GM23338 (cell line): ENCODE data around the gene CDR2. TPM values are rescaled to one million over a fixed set of nuclear protein-coding genes. Genes with fewer than 3 reads are reported as not detected.

Experiments used
- ATAC-seq: fragments of 200-7000 bp; cut with Tn5 transposase; 3 replicates; pipeline ENCODE4 v1.9.1; 2020
- DNase-seq: peaks from one replicate; pipeline ENCODE4 v3.0.0-alpha.2; 2015; ENCODE audit warnings: low spot score
- H2AFZ ChIP-seq: fragments of 200-600 bp; sonication (generic); 2 replicates; pipeline ENCODE4 v1.8.0; 2016; ENCODE audit warnings: antibody characterized with exemption, mild to moderate bottlenecking, moderate library complexity
- H3F3A ChIP-seq: fragments of 200-600 bp; sonication (generic); replicated peaks from 2 replicates; pipeline ENCODE4 v1.8.0; 2017; ENCODE audit warnings: antibody characterized with exemption, mixed run types, low read depth
- H3K27ac ChIP-seq: fragments of 200-600 bp; sonication (generic); 2 replicates; pipeline ENCODE4 v1.6.1; 2016; ENCODE audit warnings: low read depth
- H3K27me3 ChIP-seq: fragments of 200-600 bp; sonication (generic); 2 replicates; pipeline ENCODE4 v1.8.0; 2016; ENCODE audit warnings: mild to moderate bottlenecking, mixed run types, moderate library complexity; ENCODE audit not compliant: insufficient read depth
- H3K36me3 ChIP-seq: fragments of 200-600 bp; sonication (generic); 2 replicates; pipeline ENCODE4 v1.8.0; 2016; ENCODE audit warnings: mild to moderate bottlenecking; ENCODE audit not compliant: insufficient read depth
- H3K4me1 ChIP-seq: fragments of 200-600 bp; sonication (generic); 2 replicates; pipeline ENCODE4 v1.8.0; 2016; ENCODE audit warnings: mild to moderate bottlenecking, moderate library complexity; ENCODE audit not compliant: insufficient read depth
- H3K4me2 ChIP-seq: fragments of 200-600 bp; sonication (generic); 2 replicates; pipeline ENCODE4 v1.7.1; 2017; ENCODE audit warnings: mixed run types
- H3K4me3 ChIP-seq: fragments of 200-600 bp; sonication (generic); 2 replicates; pipeline ENCODE4 v1.6.1; 2016; ENCODE audit warnings: mixed run types
- H3K79me2 ChIP-seq: fragments of 200-600 bp; sonication (generic); replicated peaks from 2 replicates; pipeline ENCODE4 v1.8.0; 2017; ENCODE audit warnings: mild to moderate bottlenecking; ENCODE audit not compliant: insufficient read depth
- H3K9me2 ChIP-seq: fragments of 200-600 bp; sonication (generic); 2 replicates; pipeline ENCODE4 v1.8.0; 2017; ENCODE audit not compliant: insufficient read depth
- H4K20me1 ChIP-seq: fragments of 200-600 bp; sonication (generic); replicated peaks from 2 replicates; pipeline ENCODE4 v1.8.0; 2017; ENCODE audit warnings: mild to moderate bottlenecking; ENCODE audit not compliant: insufficient read depth
- H3K27ac Mint-ChIP-seq: 2 replicates; pipeline ENCODE4 v1.8.0; 2020; ENCODE audit warnings: inconsistent platforms, mild to moderate bottlenecking, moderate library complexity, mixed read lengths
- H3K27me3 Mint-ChIP-seq: 3 replicates; pipeline ENCODE4 v1.8.0; 2022; ENCODE audit warnings: low read depth, mild to moderate bottlenecking, moderate library complexity, mixed read lengths, inconsistent platforms; ENCODE audit not compliant: insufficient read depth, poor library complexity
- H3K36me3 Mint-ChIP-seq: 3 replicates; pipeline ENCODE4 v1.8.0; 2021; ENCODE audit warnings: low read depth, mild to moderate bottlenecking, inconsistent platforms, moderate library complexity, mixed read lengths
- H3K4me1 Mint-ChIP-seq: 3 replicates; pipeline ENCODE4 v1.8.0; 2020; ENCODE audit warnings: mild to moderate bottlenecking, inconsistent platforms, mixed read lengths
- H3K4me3 Mint-ChIP-seq: 3 replicates; pipeline ENCODE4 v1.8.0; 2021; ENCODE audit warnings: moderate library complexity, mild to moderate bottlenecking, inconsistent platforms, mixed read lengths
- H3K9me3 Mint-ChIP-seq: 3 replicates; pipeline ENCODE4 v1.8.0; 2020; ENCODE audit warnings: moderate library complexity, mild to moderate bottlenecking, inconsistent platforms, mixed read lengths
- CREB1 ChIP-seq: fragments of 250-450 bp; sonication (Bioruptor Pico); IDR thresholded peaks from 2 replicates; pipeline ENCODE4 v1.5.0; 2020; ENCODE audit warnings: low read depth, mild to moderate bottlenecking, moderate library complexity
- ETS1 ChIP-seq: IDR thresholded peaks from 2 replicates; pipeline ENCODE4 v1.6.1; 2016; ENCODE audit warnings: antibody characterized with exemption
- EZH2 ChIP-seq: fragments of 200-600 bp; sonication (generic); IDR thresholded peaks from one replicate; pipeline ENCODE4 v1.8.0; 2017; ENCODE audit warnings: antibody characterized with exemption, mild to moderate bottlenecking, low read depth; ENCODE audit not compliant: unreplicated experiment
- JUNB ChIP-seq: IDR thresholded peaks from one replicate; pipeline ENCODE4 v1.6.1; 2016; ENCODE audit warnings: antibody characterized with exemption; ENCODE audit not compliant: unreplicated experiment
- NANOG ChIP-seq: IDR thresholded peaks from 2 replicates; pipeline ENCODE4 v1.6.1; 2016; ENCODE audit warnings: antibody characterized with exemption, borderline replicate concordance
- POLR2AphosphoS5 ChIP-seq: IDR thresholded peaks from 2 replicates; pipeline ENCODE4 v1.6.1; 2016; ENCODE audit warnings: antibody characterized with exemption, low read depth
- ZNF114 ChIP-seq: fragments of 250-450 bp; sonication (Bioruptor Pico); IDR thresholded peaks from 2 replicates; pipeline ENCODE4 v1.5.0; 2020; ENCODE audit warnings: mild to moderate bottlenecking, moderate library complexity
- ZNF331 ChIP-seq: fragments of 250-450 bp; sonication (Bioruptor Pico); IDR thresholded peaks from 2 replicates; pipeline ENCODE4 v1.5.0; 2020; ENCODE audit warnings: low read depth, mild to moderate bottlenecking, moderate library complexity
- ZNF462 ChIP-seq: fragments of 250-450 bp; sonication (Bioruptor Pico); IDR thresholded peaks from 2 replicates; pipeline ENCODE4 v1.5.0; 2020; ENCODE audit warnings: mild to moderate bottlenecking, moderate library complexity
- polyA plus RNA-seq: library from polyadenylated mRNA; unstranded; fragments of >200 nt; fragmentation: Nextera tagmentation; extraction: Ambion mirVana; gene quantifications from 2 replicates; pipeline ENCODE4 v1.2.1, GENCODE V29; 2016
- total RNA-seq: library from RNA; depleted of rRNA; stranded (reverse); fragments of >200 nt; shearing (Covaris generic); gene quantifications from 2 replicates; pipeline ENCODE4 v1.2.3, GENCODE V29; 2014

The CDR2 gene
- total and polyA plus RNA-seq, 2 experiments from 2014 or later: 17.7 to 39.3 TPM

- H3K4me1 ChIP-seq: peaks cover 22% of the 10 kb centered on the region
- no peak overlapping the region for H2AFZ ChIP-seq
- H3K4me3 Mint-ChIP-seq: no peak overlapping the region
- H3K27ac Mint-ChIP-seq: peak overlapping the region; percentile 81
- H3K36me3 ChIP-seq: peaks cover 24% of the 10 kb centered on the region
- H3K4me2 ChIP-seq: peak overlapping the region; percentile 20
- H3K4me3 ChIP-seq: no peak overlapping the region
- peaks cover 6% of the 10 kb centered on the region for H4K20me1 ChIP-seq
- no peaks in the 10 kb centered on the region; the same call in 1 of the 2 replicates for H3K9me2 ChIP-seq
- no peaks in the 10 kb centered on the region for H3F3A ChIP-seq
- no peak for TF ChIP-seq EZH2
- no peak for TF ChIP-seq JUNB
- TF ChIP-seq NANOG: no peak
- TF ChIP-seq ETS1: no peak
- TF ChIP-seq ZNF331 (CRISPR knock-in tag): no peak
- no peak for TF ChIP-seq POLR2AphosphoS5
- H3K79me2 ChIP-seq: peaks cover 61% of the 10 kb centered on the region
- H3K27ac ChIP-seq: peak overlapping the region; percentile 1
- ATAC-seq (peak; percentile 49), DNase-seq (peak; percentile 52)
- H3K36me3 Mint-ChIP-seq: peaks cover 47% of the 10 kb centered on the region
- no peaks in the 10 kb centered on the region for H3K27me3 Mint-ChIP-seq
- H3K27me3 ChIP-seq: no peaks in the 10 kb centered on the region
- peaks cover 3% of the 10 kb centered on the region; the same call in 1 of the 3 replicates for H3K9me3 Mint-ChIP-seq
- peaks cover 25% of the 10 kb centered on the region for H3K4me1 Mint-ChIP-seq
These were observed 21.1 kb downstream of the CDR2 start for GRCh38 chr16:22353191-22353919.

- H3K4me2 ChIP-seq: no peak overlapping the region
- peaks cover 19% of the 10 kb centered on the region for H3K4me1 Mint-ChIP-seq
- H3F3A ChIP-seq: no peaks in the 10 kb centered on the region
- H3K79me2 ChIP-seq: peaks cover 57% of the 10 kb centered on the region
- H3K36me3 ChIP-seq: peaks cover 29% of the 10 kb centered on the region
- no peak overlapping the region for H2AFZ ChIP-seq
- DNase-seq (no peak), ATAC-seq (no peak; the same call in 2 of the 3 replicates)
- H3K27me3 Mint-ChIP-seq: no peaks in the 10 kb centered on the region
- no peak overlapping the region for H3K4me3 ChIP-seq
- H3K27ac Mint-ChIP-seq: no peak overlapping the region
- peaks cover 6% of the 10 kb centered on the region for H4K20me1 ChIP-seq
- TF ChIP-seq CREB1 (CRISPR knock-in tag) (no peak), ZNF114 (CRISPR knock-in tag) (no peak), NANOG (no peak), ZNF462 (CRISPR knock-in tag) (no peak), EZH2 (no peak), ETS1 (no peak)
- H3K27me3 ChIP-seq: no peaks in the 10 kb centered on the region
- H3K4me3 Mint-ChIP-seq: no peak overlapping the region
- no peaks in the 10 kb centered on the region; the same call in 1 of the 2 replicates for H3K9me2 ChIP-seq
- peak overlapping the region; percentile 1; the same call in 1 of the 2 replicates for H3K27ac ChIP-seq
- peaks cover 53% of the 10 kb centered on the region for H3K36me3 Mint-ChIP-seq
- peaks cover 3% of the 10 kb centered on the region; the same call in 1 of the 3 replicates for H3K9me3 Mint-ChIP-seq
- peaks cover 16% of the 10 kb centered on the region for H3K4me1 ChIP-seq
These were observed 21.7 kb downstream of the CDR2 start for GRCh38 chr16:22352723-22353122.
